Right renal pelvis (tissue), 4 donors: ENCODE data around the gene PTK6. TPM values are rescaled to one million over a fixed set of nuclear protein-coding genes. Genes with fewer than 3 reads are reported as not detected.

ENCODE experiments used
- DNase-seq, 4 donors: peaks; one replicate each; pipeline ENCODE4 v3.0.0-alpha.2; 2013; ENCODE audit warnings: low read depth in 4 of 4, low spot score in 3 of 4, missing footprints in 1 of 4
- polyA plus RNA-seq, 4 donors: library from polyadenylated mRNA; unstranded; fragments of 120-200 nt; gene quantifications; one replicate each; pipeline ENCODE4 v1.2.1, GENCODE V29; 2013; ENCODE audit not compliant: insufficient read length in 4 of 4

Gene PTK6
- polyA plus RNA-seq, 4 donors = 0.44 to 1.1 (median 0.81) TPM

- no peak for DNase-seq
Measured at GRCh38 chr20:63570281-63571086, 33.3 kb upstream of the PTK6 start.

DNA sequence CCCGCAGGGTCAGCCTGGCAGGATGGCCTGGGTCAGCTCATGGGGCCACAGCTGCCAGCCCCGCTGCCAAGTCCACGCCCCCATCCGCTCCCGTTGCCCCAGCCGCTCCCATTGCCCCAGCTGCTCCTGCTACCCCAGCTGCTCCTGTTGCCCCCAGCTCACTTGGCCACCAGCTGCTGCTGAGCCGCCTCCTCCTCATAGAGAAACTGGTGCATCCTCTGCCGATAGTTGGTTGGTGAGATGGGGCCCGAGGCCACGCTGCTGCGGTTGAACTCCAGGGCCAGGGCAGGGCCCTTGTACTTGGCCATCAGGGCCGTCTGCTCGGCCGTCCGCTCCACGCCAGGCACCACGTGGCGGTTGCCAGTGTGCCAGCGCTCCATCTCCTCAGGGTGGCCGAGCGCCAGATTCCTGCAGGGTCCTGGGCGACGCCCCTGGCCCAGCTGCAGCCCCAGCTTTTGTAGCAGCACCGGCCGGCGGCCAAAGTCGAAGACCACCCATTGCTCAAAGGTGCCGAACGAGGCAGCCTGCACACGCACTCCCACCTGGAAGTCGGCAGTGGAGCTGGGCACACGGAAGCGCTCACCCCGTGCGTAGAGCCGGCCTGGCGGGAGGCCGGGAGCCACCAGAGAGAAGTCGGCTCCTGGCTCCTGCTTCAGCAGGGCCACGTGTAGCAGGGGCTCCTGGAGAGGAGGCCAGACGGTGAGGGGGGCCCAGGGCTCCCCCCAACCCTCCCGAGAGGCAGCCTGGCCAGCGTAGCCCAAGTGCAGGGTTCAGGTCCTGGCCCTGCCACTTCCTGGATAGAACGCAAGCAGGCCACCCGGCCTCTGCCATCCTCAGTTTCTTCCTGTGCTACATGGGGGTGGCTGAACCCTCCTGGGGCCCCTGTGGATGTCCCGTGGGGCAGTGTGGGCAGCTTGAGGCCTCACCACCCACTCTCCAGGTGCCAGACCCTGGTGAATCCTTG is 32.1 kb upstream of the PTK6 start:
- DNase-seq = no peak

DNA sequence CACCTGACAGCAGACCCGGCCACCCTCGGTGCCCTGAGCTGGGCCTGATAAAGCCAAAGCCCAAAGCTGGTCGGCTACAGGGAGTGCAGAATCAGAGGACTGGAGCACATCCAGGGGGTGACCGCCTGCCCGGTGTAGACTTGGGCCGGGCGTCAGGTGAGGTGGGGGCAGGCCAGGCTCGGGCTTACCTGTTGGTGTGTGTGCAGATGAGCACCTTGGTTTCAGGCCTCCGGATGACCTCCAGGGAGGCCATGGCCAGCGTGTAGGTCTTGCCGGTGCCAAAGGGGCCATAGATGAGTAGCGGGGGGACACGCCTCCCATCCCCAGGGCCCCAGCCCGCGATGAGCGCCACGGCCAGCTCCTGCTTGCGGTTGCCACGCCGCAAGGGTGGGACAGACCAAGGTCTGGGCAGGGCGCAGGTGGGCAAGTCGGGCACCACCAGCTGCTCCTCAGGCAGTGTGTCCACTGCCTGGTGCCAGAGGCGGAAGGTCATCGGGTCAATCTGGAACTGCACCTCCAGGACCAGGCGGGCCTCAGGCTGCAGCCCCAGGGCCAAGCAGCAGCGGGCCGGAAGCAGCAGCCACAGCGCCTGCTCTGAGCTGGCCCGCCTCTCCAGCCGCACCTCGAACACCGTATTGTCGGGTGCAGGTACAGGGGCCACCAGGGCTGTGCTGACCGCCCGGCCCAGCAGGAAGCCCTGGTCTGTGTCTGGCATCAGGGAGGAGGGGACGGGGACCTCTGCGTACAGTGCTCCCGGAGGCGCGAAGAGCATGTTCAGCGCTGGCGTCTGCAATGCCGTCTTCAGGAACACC is 31.2 kb upstream of the PTK6 start:
- no peak for DNase-seq

DNA sequence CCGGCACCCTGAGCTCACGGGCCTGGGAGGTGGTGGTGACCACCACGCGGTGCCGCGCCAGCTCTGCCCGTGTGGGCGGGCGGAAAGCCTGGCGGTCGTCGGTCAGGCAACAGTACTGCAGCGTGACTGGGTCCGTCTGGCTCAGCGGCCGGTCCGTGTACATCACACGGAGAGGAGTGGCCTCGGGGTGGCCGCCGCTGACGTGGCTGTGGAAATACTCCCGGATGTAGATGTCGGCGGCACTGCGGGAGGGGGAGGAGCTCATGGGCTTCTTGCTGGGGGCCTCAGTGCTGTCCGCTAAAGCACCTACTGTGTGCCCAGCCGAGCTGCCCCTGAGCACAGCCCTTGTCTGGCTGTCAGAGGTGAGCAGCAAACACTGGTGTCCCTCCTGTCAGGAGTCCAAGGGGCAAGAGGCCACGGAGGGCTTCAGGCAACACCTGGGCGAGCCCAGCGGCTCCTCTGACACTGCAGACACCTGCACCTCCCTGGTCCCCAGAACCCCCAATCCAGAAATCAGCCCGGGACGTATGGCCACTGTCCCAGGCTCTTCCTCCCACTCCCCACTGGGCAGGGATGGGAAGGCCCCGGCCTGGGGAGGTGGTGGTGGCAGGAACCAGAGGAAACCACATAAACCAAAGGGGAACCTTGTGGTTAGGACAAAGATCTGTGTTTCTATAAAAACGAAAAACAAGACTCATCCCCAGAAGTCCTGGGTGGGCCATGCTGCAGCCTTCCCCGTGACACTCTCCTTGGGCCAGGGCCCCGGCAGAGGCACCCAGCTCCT is 30.4 kb upstream of the PTK6 start:
- no peak for DNase-seq

- no peak for DNase-seq
Measured at GRCh38 chr20:63567136-63567385, 29.9 kb upstream of the PTK6 start.

GRCh38 chr20:63566395-63567135 is 29.4 kb upstream of the PTK6 start:
- DNase-seq = no peak

DNA sequence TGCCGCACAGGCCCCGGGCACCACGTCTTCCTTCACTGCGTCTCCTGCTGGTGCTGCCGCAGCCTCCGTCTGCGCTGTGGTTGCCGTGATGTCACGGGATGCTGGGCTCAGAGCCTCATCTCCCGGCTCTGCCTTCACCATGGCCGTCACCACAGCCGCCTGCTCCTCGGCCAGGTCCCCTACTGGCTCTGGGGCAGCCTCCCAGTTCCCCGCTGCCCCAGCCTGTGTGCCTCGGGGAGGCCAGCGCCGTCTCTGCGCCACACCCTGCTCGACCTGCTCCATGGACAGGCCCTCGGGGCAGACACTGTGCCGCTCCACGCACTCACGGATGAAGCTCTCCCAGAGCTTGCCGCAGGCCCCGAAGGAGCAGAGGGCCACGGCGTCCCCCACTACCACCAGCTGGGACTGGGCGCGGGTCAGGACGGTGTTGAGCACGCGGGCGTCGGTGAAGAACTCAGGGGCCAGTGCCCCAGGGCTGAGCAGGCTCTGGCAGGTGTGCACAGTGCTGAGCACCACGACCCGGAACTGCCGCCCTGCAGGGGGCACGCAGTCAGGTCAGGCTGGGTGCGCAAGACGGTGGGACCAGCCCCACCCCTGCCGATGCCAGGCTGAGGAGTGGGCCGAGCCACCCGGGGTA is 28.6 kb upstream of the PTK6 start:
- no peak for DNase-seq

- DNase-seq = no peak
Measured at GRCh38 chr20:63565021-63565698, 28.0 kb upstream of the PTK6 start.

- no peak for DNase-seq
Measured at GRCh38 chr20:63564036-63564810, 27.0 kb upstream of the PTK6 start.

DNA sequence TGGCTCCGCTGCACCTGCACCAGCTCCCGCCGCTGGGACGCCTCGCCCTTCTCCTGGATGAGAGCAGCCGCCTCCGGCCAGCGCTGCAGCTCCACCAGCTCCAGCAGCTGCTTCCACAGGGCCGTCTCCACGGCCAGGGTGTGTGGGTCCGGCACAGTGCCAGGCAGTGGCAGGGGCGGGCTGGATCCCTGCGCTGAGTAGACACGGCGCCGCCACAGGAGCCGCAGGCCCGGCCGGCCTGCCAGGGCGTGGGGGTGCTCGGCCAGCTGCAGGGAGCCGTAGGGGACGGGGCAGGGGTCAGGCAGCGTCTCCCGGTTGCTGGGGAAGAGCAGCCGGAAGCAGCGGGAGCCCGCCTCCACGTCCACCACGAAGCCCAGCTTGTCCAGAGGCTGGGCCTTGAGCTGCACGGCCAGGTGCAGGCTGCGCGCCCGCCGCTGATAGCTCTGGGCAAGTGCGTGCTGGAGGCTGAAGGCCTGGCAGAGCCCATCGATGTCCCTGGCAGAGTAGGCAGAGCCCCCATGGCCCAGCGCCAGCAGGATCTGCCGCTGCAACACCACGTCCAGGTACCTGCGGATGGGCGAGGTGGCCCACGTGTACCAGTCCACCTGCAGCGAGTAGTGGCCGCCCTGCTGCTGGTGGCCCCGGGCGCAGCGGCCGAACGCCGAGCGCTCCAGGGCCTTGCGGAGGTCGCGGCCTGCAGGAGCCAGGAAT is 26.2 kb upstream of the PTK6 start:
- DNase-seq = no peak

DNA sequence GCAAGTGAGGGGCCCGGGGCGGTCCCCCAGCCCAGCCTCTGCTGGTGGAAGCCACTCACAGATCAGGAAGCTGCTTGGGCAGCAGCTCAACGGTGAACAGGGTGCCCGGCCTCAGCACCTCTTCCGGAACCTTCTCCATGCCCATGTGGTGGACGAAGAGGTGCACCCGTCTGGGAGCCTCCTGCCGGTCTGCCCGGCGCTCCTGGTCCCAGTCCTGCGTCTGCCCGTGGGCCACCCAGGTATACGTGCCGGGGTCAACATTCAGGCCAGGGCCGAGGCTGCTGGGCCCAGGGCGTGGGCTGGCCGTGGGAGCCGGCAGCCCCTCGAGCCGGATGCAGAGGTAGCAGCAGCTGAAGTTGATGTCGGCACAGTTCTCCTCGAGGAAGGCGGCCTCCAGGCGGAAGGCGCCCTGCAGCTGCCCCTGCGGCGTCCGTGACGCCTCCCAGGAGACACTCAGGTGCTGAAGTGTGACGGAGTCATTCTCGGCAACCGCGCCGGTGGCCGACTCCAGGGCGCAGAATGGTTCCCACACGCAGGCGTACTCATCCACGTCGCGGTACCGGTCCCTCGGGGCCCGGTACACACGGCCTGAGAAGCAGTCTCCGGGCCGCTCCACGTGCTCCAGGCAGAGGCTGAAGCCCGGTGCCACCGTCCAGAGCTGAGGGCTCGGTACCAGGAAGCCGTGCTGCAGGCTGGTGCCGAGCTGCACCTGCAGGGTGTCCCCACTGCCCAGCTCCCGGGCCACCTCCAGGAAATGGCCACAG is 25.5 kb upstream of the PTK6 start:
- DNase-seq = no peak

DNA sequence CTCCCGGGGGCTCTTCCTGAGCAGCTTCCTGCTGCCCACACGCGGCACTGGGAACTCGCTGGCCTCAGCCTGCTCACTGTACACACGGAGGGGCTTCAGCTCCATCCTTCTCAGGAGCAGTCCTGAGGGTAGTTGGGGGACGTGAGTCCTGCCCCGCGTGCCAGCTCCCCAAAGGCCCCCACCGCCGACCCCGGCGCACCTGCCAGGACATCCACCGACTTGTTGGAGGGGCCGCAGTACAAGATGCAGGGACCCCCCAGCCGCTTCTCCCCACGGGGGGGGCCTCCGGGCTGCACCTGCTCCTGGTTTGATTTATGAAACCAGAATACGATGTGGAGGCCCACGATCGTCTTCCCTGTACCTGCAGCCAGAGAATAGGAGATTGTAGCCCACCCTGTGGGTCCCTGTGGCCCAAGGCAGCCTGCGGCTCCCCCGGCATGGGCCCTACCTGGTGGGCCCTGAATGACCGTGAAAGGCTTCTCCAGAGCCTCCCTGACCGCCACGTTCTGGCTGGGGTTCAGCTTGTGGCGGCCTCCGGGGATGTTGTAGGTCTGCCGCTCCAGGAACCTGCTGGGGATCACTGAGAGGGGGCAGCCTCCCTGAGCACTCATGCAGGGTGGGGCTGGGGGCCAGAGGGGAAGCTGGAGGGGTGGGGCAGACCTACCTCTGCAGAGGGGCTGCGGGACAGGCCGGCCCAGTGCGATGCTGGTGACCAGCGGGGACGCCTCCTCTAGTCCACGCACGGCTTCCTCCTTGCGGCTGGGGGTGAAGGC is 24.6 kb upstream of the PTK6 start:
- no peak for DNase-seq

- no peak for DNase-seq
Measured at GRCh38 chr20:63560856-63561609, 23.9 kb upstream of the PTK6 start.

- no peak for DNase-seq
Measured at GRCh38 chr20:63560333-63560805, 23.2 kb upstream of the PTK6 start.
